GM12891 (cell line): ENCODE measurements around the gene SPTBN4.

Experiments
- POLR2A ChIP-seq: IDR thresholded peaks from 2 replicates; pipeline ENCODE4 v1.6.1; 2011; ENCODE audit warnings: low read depth, low read length, control low read depth
- POLR2AphosphoS5 ChIP-seq: IDR thresholded peaks from 2 replicates; pipeline ENCODE4 v1.6.1; 2011; ENCODE audit warnings: low read depth, low read length, control low read depth
- SPI1 ChIP-seq: IDR thresholded peaks from 2 replicates; pipeline ENCODE4 v1.6.1; 2011; ENCODE audit warnings: low read depth, low read length, control low read depth
- TAF1 ChIP-seq: IDR thresholded peaks from 2 replicates; pipeline ENCODE4 v1.6.1; 2011; ENCODE audit warnings: low read depth, low read length, control low read depth

DNA sequence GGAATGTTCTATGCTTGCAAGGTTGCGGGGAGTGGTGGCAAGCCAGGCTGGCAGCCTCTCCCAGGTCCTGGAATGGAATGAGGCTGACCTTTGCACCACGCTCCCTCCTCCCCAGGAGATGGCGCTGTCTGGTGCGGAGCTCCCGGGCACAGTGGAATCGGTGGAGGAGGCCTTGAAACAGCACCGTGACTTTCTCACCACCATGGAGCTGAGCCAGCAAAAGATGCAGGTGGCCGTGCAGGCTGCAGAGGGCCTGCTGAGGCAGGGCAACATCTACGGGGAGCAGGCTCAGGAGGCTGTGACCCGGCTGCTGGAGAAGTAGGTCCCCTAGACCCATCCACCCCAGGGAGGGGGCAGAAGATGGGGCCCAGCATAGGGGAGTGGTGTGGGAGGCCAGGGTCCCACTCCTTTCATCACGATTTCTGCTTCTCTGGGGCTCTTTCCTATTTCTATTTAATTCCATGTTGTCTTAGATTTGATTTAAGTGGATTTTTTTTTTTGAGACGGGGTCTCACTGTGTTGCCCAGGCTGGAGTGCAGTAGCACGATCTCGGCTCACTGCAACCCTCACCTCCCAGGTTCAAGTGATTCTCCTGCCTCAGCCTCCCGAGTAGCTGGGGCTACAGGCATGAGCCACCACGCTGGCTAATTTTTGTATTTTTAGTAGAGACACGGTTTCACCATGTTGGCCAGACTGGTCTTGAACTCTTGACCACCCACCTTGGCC is 56.7 kb downstream of the SPTBN4 start:
- no peak for TF ChIP-seq POLR2AphosphoS5
- no peak for TF ChIP-seq POLR2A
- no peak for TF ChIP-seq TAF1
- no peak for TF ChIP-seq SPI1
